NCI-H187 treated with DMSO at 0.1 percent for 48 hours (cell line): ENCODE measurements around the gene OTUB1.
"Not testable (repeated sequence)": the region's sequence is repeated elsewhere in the genome, so short reads cannot be mapped to it uniquely, and the experiment has no call there.

Experiments used
- DNase-seq: peaks from one replicate; lab custom pipeline; 2025; lab: John Stamatoyannopoulos, UW

The OTUB1 gene

GRCh38 chr11:63986156-63986931 is at the start of gene OTUB1:
OTUB1 (plus strand) TSS chr11:63986438; CDS start chr11:63986457, 19 bp downstream.
- DNase-seq, result peak; percentile 85

- no peak for DNase-seq
Measured at GRCh38 chr11:63937713-63938478, 48.3 kb upstream of the OTUB1 start.

GRCh38 chr11:63938479-63939396 is 47.5 kb upstream of the OTUB1 start, which contains the start of gene NAA40:
NAA40 (plus strand) TSS chr11:63939002; CDS start chr11:63939097, 95 bp downstream.
- DNase-seq, result peak; percentile 68

GRCh38 chr11:63939397-63939891 is 46.8 kb upstream of the OTUB1 start:
- no peak for DNase-seq

GRCh38 chr11:63940786-63941185 is 45.5 kb upstream of the OTUB1 start:
- no peak for DNase-seq

- DNase-seq, result no peak
Measured at GRCh38 chr11:63941901-63942300, 44.3 kb upstream of the OTUB1 start.

- no peak for DNase-seq
Measured at GRCh38 chr11:63942803-63943202, 43.4 kb upstream of the OTUB1 start.

- DNase-seq, result no peak
Measured at GRCh38 chr11:63944987-63945386, 41.3 kb upstream of the OTUB1 start.

- no peak for DNase-seq
Measured at GRCh38 chr11:63945477-63946163, 40.6 kb upstream of the OTUB1 start.

- no peak for DNase-seq
Measured at GRCh38 chr11:63951779-63952536, 34.3 kb upstream of the OTUB1 start.

- DNase-seq, result no peak
Measured at GRCh38 chr11:63952570-63952969, 33.7 kb upstream of the OTUB1 start.

- DNase-seq, result no peak
Measured at GRCh38 chr11:63958008-63958407, 28.2 kb upstream of the OTUB1 start.

GRCh38 chr11:63961608-63962412 is 24.4 kb upstream of the OTUB1 start:
- DNase-seq, result peak; percentile 59

GRCh38 chr11:63963895-63964294 is 22.3 kb upstream of the OTUB1 start:
- DNase-seq, result not testable (repeated sequence)

GRCh38 chr11:63966444-63966843 is 19.8 kb upstream of the OTUB1 start:
- no peak for DNase-seq

GRCh38 chr11:63969461-63969860 is 16.8 kb upstream of the OTUB1 start:
- no peak for DNase-seq

GRCh38 chr11:63970902-63971301 is 15.3 kb upstream of the OTUB1 start:
- DNase-seq, result no peak

- not testable (repeated sequence) for DNase-seq
Measured at GRCh38 chr11:63973912-63974258, 12.4 kb upstream of the OTUB1 start.

- peak; percentile 94 for DNase-seq
Measured at GRCh38 chr11:63974259-63975143, 11.7 kb upstream of the OTUB1 start, which contains the start of gene COX8A. COX8A (plus strand) TSS chr11:63974620; CDS start chr11:63974681, 61 bp downstream.
